ENCODE results near the gene MEGF11. TPM values are rescaled to one million over a fixed set of nuclear protein-coding genes. Genes with fewer than 3 reads are reported as not detected.

The MEGF11 gene
- total RNA-seq, 3 donors from 2014 or later: not detected

GRCh38 chr15:66241908-66242285, 11.7 kb downstream of the MEGF11 start:
- Histone ChIP-seq H3K4me1 (no peaks in the 10 kb centered on the region), H3K9me3 (no peaks in the 10 kb centered on the region), H3K27ac (no peak overlapping the region), H3K4me3 (no peak overlapping the region), H3K36me3 (no peaks in the 10 kb centered on the region), H3K27me3 (no peaks in the 10 kb centered on the region)
- intact Hi-C loops (cut with DNase I; ENCODE audit: low total_unique reads): no loop called here
- TF ChIP-seq POLR2A (IDR thresholded peaks at IDR 0.05): no peak
- no peak for TF ChIP-seq POLR2AphosphoS5 (IDR thresholded peaks at IDR 0.05)
- no peak for TF ChIP-seq CTCF (IDR thresholded peaks at IDR 0.05)
- DNase-seq (ENCODE audit: low spot score in 2 of 2): no peak

GRCh38 chr15:66241087-66241907, 12.3 kb downstream of the MEGF11 start:
- Histone ChIP-seq H3K9me3 (no peaks in the 10 kb centered on the region), H3K4me1 (no peaks in the 10 kb centered on the region), H3K27me3 (peaks cover 0 to 2% of the 10 kb centered on the region in 2 donors), H3K4me3 (no peak overlapping the region), H3K36me3 (no peaks in the 10 kb centered on the region), H3K27ac (no peak overlapping the region)
- no peak for DNase-seq (ENCODE audit: low spot score in 2 of 2)
- intact Hi-C loops (cut with DNase I; ENCODE audit: low total_unique reads): no loop called here
- TF ChIP-seq POLR2A (IDR thresholded peaks at IDR 0.05): no peak
- TF ChIP-seq CTCF (IDR thresholded peaks at IDR 0.05): no peak
- no peak for TF ChIP-seq POLR2AphosphoS5 (IDR thresholded peaks at IDR 0.05)

- no peak for DNase-seq (ENCODE audit: low spot score in 2 of 2)
- Histone ChIP-seq H3K4me1 (no peaks in the 10 kb centered on the region), H3K27me3 (peaks cover 0 to 12% of the 10 kb centered on the region in 2 donors), H3K36me3 (no peaks in the 10 kb centered on the region), H3K4me3 (no peak overlapping the region), H3K27ac (no peak overlapping the region), H3K9me3 (no peaks in the 10 kb centered on the region)
- intact Hi-C loops (cut with DNase I; ENCODE audit: low total_unique reads): no loop called here
- TF ChIP-seq POLR2A (IDR thresholded peaks at IDR 0.05) (no peak), CTCF (IDR thresholded peaks at IDR 0.05) (no peak), POLR2AphosphoS5 (IDR thresholded peaks at IDR 0.05) (no peak)
These were observed 13.2 kb downstream of the MEGF11 start for GRCh38 chr15:66240240-66240794.

GRCh38 chr15:66239514-66239913, 14.0 kb downstream of the MEGF11 start:
- no peaks in the 10 kb centered on the region for H3K9me3 ChIP-seq
- intact Hi-C loops (cut with DNase I; ENCODE audit: low total_unique reads): no loop called here
- TF ChIP-seq POLR2AphosphoS5 (IDR thresholded peaks at IDR 0.05): no peak
- TF ChIP-seq POLR2A (IDR thresholded peaks at IDR 0.05): no peak
- no peak for TF ChIP-seq CTCF (IDR thresholded peaks at IDR 0.05)
- H3K4me1 ChIP-seq: no peaks in the 10 kb centered on the region
- no peak overlapping the region for H3K4me3 ChIP-seq
- H3K27ac ChIP-seq: no peak overlapping the region
- H3K36me3 ChIP-seq: no peaks in the 10 kb centered on the region
- DNase-seq (ENCODE audit: low spot score in 2 of 2): no peak
- peaks cover 0 to 18% of the 10 kb centered on the region in 2 donors for H3K27me3 ChIP-seq

- no peak for DNase-seq (ENCODE audit: low spot score in 2 of 2)
- TF ChIP-seq POLR2A (IDR thresholded peaks at IDR 0.05) (no peak), POLR2AphosphoS5 (IDR thresholded peaks at IDR 0.05) (no peak), CTCF (IDR thresholded peaks at IDR 0.05) (no peak)
These were observed 15.2 kb downstream of the MEGF11 start for GRCh38 chr15:66238318-66238717.

More at GRCh38 chr15:66238318-66238717, 15.2 kb downstream of the MEGF11 start:
- no peak overlapping the region for H3K27ac ChIP-seq
- no peaks in the 10 kb centered on the region for H3K9me3 ChIP-seq
- peaks cover 0 to 19% of the 10 kb centered on the region in 2 donors for H3K27me3 ChIP-seq
- intact Hi-C loops (cut with DNase I; ENCODE audit: low total_unique reads): no loop called here
- no peaks in the 10 kb centered on the region for H3K4me1 ChIP-seq
- H3K36me3 ChIP-seq: no peaks in the 10 kb centered on the region
- H3K4me3 ChIP-seq: no peak overlapping the region

Data from breast epithelium (tissue), 4 donors.